ENCODE results near the gene CASQ1. TPM values are rescaled to one million over a fixed set of nuclear protein-coding genes. Genes with fewer than 3 reads are reported as not detected.

Gene CASQ1
- total and polyA plus RNA-seq, 8 donors, result 0.17 to 0.71 (median 0.29) TPM; not detected in 1

DNA sequence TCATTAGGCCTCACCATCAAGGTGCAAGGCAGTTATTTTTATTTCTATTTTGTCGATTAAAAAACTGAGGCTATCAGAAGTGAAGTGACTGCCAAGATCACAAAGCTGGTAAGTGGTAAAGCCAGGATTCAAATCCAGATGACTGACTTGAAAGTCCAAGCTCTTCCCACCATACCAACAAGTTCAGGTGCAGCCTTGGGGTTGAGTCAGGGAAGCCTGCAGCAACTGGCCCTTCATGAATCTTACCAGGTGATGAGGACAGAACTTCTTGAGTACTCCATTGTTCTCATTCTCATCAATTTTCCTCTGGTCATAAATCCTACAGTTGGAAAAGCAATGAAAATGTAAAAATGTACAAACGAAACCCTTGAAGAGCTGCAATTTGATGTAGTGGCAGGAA lies 35.0 kb downstream of the CASQ1 start:
- ATAC-seq (no peak), DNase-seq (no peak)
- no peak overlapping the region for H3K4me3 ChIP-seq
- H3K36me3 ChIP-seq, result peaks cover 0 to 100% of the 10 kb centered on the region in 2 donors
- no peaks in the 10 kb centered on the region for H3K9me3 ChIP-seq
- no peaks in the 10 kb centered on the region for H3K4me1 ChIP-seq
- no peak overlapping the region for H3K27ac ChIP-seq
- intact Hi-C loops (cut with DNase I), result no loop called here
- TF ChIP-seq, protein P1, sequence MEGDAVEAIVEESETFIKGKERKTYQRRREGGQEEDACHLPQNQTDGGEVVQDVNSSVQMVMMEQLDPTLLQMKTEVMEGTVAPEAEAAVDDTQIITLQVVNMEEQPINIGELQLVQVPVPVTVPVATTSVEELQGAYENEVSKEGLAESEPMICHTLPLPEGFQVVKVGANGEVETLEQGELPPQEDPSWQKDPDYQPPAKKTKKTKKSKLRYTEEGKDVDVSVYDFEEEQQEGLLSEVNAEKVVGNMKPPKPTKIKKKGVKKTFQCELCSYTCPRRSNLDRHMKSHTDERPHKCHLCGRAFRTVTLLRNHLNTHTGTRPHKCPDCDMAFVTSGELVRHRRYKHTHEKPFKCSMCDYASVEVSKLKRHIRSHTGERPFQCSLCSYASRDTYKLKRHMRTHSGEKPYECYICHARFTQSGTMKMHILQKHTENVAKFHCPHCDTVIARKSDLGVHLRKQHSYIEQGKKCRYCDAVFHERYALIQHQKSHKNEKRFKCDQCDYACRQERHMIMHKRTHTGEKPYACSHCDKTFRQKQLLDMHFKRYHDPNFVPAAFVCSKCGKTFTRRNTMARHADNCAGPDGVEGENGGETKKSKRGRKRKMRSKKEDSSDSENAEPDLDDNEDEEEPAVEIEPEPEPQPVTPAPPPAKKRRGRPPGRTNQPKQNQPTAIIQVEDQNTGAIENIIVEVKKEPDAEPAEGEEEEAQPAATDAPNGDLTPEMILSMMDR (IDR thresholded peaks at IDR 0.05), result no peak
- H3K27me3 ChIP-seq, result no peaks in the 10 kb centered on the region

DNA sequence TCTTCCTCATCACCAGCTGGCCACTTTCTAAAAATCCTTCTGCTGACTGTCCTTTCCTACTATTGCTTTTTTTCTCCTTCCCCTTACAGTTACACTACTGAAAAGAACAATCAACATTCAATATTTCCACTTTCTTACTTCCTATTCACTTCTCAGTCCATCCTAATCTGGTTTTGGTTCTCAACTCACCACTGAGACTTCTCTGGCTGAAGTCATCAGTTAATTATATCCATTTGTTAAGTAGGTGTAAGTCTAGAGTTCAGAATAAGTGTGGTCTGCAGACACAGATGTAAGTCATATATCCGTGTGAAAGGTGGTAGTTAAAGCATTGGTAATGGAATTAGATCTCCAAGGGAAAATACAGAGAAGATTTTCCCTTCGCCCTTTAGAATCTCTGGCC lies 36.2 kb downstream of the CASQ1 start:
- intact Hi-C loops (cut with DNase I), result no loop called here
- ATAC-seq (no peak), DNase-seq (no peak)
- Histone ChIP-seq H3K4me1 (no peaks in the 10 kb centered on the region), H3K9me3 (no peaks in the 10 kb centered on the region), H3K27me3 (no peaks in the 10 kb centered on the region), H3K4me3 (no peak overlapping the region), H3K27ac (no peak overlapping the region), H3K36me3 (peaks cover 0 to 100% of the 10 kb centered on the region in 2 donors)
- TF ChIP-seq, protein P1 (IDR thresholded peaks at IDR 0.05), result no peak

DNA sequence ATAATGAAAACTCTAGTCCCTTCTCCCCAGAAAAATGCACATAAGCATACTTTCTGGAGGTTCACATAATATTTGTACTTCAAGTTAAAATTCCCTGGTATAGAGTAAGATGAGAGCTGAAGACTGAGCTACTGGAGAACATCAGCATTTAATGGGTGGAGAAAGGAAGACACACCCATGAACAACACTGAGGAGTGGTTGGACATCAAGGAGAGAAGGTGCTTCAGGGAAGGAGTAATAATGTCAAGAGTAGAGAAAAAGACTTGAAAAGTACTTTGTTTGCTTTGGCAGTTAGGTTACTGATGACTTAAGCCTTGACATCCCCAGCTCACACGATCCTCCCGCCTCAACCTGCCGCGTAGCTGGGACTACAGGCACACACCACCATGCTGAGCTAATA lies 36.7 kb downstream of the CASQ1 start:
- Histone ChIP-seq H3K36me3 (peaks cover 0 to 100% of the 10 kb centered on the region in 2 donors), H3K4me3 (no peak overlapping the region), H3K27me3 (no peaks in the 10 kb centered on the region), H3K4me1 (no peaks in the 10 kb centered on the region), H3K27ac (no peak overlapping the region), H3K9me3 (no peaks in the 10 kb centered on the region)
- ATAC-seq (peak; percentile 92), DNase-seq (no peak)
- TF ChIP-seq, protein P1 (IDR thresholded peaks at IDR 0.05), result no peak
- intact Hi-C loops (cut with DNase I), result no loop called here

DNA sequence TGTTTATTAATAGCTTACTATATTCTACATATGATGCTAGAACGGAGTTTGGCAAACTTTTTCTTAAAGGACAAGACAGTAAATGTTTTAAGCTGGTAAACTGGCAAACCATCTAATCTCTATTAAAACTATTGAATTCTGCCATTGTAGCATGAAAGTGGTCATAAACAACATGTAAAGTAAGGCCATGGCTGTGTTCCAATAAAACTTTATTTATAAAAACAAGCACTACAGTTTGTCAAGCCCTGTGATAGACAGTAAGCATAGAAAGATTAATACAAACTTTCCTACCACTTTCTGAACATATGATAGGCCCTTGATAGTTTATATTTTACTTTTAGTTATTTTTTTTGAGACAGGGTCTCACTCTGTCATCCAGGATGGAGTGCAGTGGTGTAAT lies 37.2 kb downstream of the CASQ1 start:
- ATAC-seq (no peak), DNase-seq (no peak)
- no peaks in the 10 kb centered on the region for H3K9me3 ChIP-seq
- TF ChIP-seq, protein P1 (IDR thresholded peaks at IDR 0.05), result no peak
- intact Hi-C loops (cut with DNase I), result no loop called here
- no peaks in the 10 kb centered on the region for H3K4me1 ChIP-seq
- no peak overlapping the region for H3K27ac ChIP-seq
- H3K4me3 ChIP-seq, result no peak overlapping the region
- no peaks in the 10 kb centered on the region for H3K27me3 ChIP-seq
- peaks cover 0 to 100% of the 10 kb centered on the region in 2 donors for H3K36me3 ChIP-seq

DNA sequence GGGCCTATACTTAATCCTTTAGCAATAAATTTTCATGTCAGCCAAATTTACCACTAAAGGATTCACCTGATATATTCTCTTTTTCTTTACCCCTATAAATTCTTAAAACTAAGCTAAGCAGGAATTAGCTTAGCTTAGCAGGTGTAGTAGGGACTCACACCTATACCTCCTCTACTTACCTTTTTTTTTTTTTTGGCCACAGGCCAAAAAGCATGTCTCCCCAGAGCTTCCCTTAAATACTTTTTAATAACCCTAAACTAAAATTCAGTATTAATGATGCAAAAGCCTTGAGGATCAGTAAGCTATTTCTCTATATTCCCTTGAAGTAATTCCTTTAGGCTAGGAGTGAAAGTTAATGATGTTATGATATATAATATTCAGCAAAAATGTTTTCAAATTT lies 38.1 kb downstream of the CASQ1 start:
- Histone ChIP-seq H3K36me3 (peaks cover 0 to 100% of the 10 kb centered on the region in 2 donors), H3K9me3 (no peaks in the 10 kb centered on the region), H3K27me3 (no peaks in the 10 kb centered on the region), H3K4me1 (no peaks in the 10 kb centered on the region), H3K27ac (no peak overlapping the region), H3K4me3 (no peak overlapping the region)
- intact Hi-C loops (cut with DNase I), result no loop called here
- no peak for DNase-seq
- ATAC-seq, result no peak
- TF ChIP-seq, protein P1 (IDR thresholded peaks at IDR 0.05), result no peak
